GM23338 (cell line): ENCODE measurements around the gene SGO1. TPM values are rescaled to one million over a fixed set of nuclear protein-coding genes. Genes with fewer than 3 reads are reported as not detected.

Experiments
- ATAC-seq: fragments of 200-7000 bp; cut with Tn5 transposase; 3 replicates; pipeline ENCODE4 v1.9.1; 2020
- DNase-seq: peaks from one replicate; pipeline ENCODE4 v3.0.0-alpha.2; 2015; ENCODE audit warnings: low spot score
- H2AFZ ChIP-seq: fragments of 200-600 bp; sonication (generic); 2 replicates; pipeline ENCODE4 v1.8.0; 2016; ENCODE audit warnings: antibody characterized with exemption, mild to moderate bottlenecking, moderate library complexity
- H3F3A ChIP-seq: fragments of 200-600 bp; sonication (generic); replicated peaks from 2 replicates; pipeline ENCODE4 v1.8.0; 2017; ENCODE audit warnings: antibody characterized with exemption, mixed run types, low read depth
- H3K27ac ChIP-seq: fragments of 200-600 bp; sonication (generic); 2 replicates; pipeline ENCODE4 v1.6.1; 2016; ENCODE audit warnings: low read depth
- H3K27me3 ChIP-seq: fragments of 200-600 bp; sonication (generic); 2 replicates; pipeline ENCODE4 v1.8.0; 2016; ENCODE audit warnings: mild to moderate bottlenecking, mixed run types, moderate library complexity; ENCODE audit not compliant: insufficient read depth
- H3K36me3 ChIP-seq: fragments of 200-600 bp; sonication (generic); 2 replicates; pipeline ENCODE4 v1.8.0; 2016; ENCODE audit warnings: mild to moderate bottlenecking; ENCODE audit not compliant: insufficient read depth
- H3K4me1 ChIP-seq: fragments of 200-600 bp; sonication (generic); 2 replicates; pipeline ENCODE4 v1.8.0; 2016; ENCODE audit warnings: mild to moderate bottlenecking, moderate library complexity; ENCODE audit not compliant: insufficient read depth
- H3K4me2 ChIP-seq: fragments of 200-600 bp; sonication (generic); 2 replicates; pipeline ENCODE4 v1.7.1; 2017; ENCODE audit warnings: mixed run types
- H3K4me3 ChIP-seq: fragments of 200-600 bp; sonication (generic); 2 replicates; pipeline ENCODE4 v1.6.1; 2016; ENCODE audit warnings: mixed run types
- H3K79me2 ChIP-seq: fragments of 200-600 bp; sonication (generic); replicated peaks from 2 replicates; pipeline ENCODE4 v1.8.0; 2017; ENCODE audit warnings: mild to moderate bottlenecking; ENCODE audit not compliant: insufficient read depth
- H3K9me2 ChIP-seq: fragments of 200-600 bp; sonication (generic); 2 replicates; pipeline ENCODE4 v1.8.0; 2017; ENCODE audit not compliant: insufficient read depth
- H4K20me1 ChIP-seq: fragments of 200-600 bp; sonication (generic); replicated peaks from 2 replicates; pipeline ENCODE4 v1.8.0; 2017; ENCODE audit warnings: mild to moderate bottlenecking; ENCODE audit not compliant: insufficient read depth
- H3K27ac Mint-ChIP-seq: 2 replicates; pipeline ENCODE4 v1.8.0; 2020; ENCODE audit warnings: inconsistent platforms, mild to moderate bottlenecking, moderate library complexity, mixed read lengths
- H3K27me3 Mint-ChIP-seq: 3 replicates; pipeline ENCODE4 v1.8.0; 2022; ENCODE audit warnings: low read depth, mild to moderate bottlenecking, moderate library complexity, mixed read lengths, inconsistent platforms; ENCODE audit not compliant: insufficient read depth, poor library complexity
- H3K36me3 Mint-ChIP-seq: 3 replicates; pipeline ENCODE4 v1.8.0; 2021; ENCODE audit warnings: low read depth, mild to moderate bottlenecking, inconsistent platforms, moderate library complexity, mixed read lengths
- H3K4me1 Mint-ChIP-seq: 3 replicates; pipeline ENCODE4 v1.8.0; 2020; ENCODE audit warnings: mild to moderate bottlenecking, inconsistent platforms, mixed read lengths
- H3K4me3 Mint-ChIP-seq: 3 replicates; pipeline ENCODE4 v1.8.0; 2021; ENCODE audit warnings: moderate library complexity, mild to moderate bottlenecking, inconsistent platforms, mixed read lengths
- H3K9me3 Mint-ChIP-seq: 3 replicates; pipeline ENCODE4 v1.8.0; 2020; ENCODE audit warnings: moderate library complexity, mild to moderate bottlenecking, inconsistent platforms, mixed read lengths
- ETS1 ChIP-seq: IDR thresholded peaks from 2 replicates; pipeline ENCODE4 v1.6.1; 2016; ENCODE audit warnings: antibody characterized with exemption
- EZH2 ChIP-seq: fragments of 200-600 bp; sonication (generic); IDR thresholded peaks from one replicate; pipeline ENCODE4 v1.8.0; 2017; ENCODE audit warnings: antibody characterized with exemption, mild to moderate bottlenecking, low read depth; ENCODE audit not compliant: unreplicated experiment
- EZH2phosphoT487 ChIP-seq: fragments of 200-600 bp; sonication (generic); IDR thresholded peaks from one replicate; pipeline ENCODE4 v1.8.1; 2018; ENCODE audit warnings: antibody characterized with exemption; ENCODE audit not compliant: unreplicated experiment
- JUNB ChIP-seq: IDR thresholded peaks from one replicate; pipeline ENCODE4 v1.6.1; 2016; ENCODE audit warnings: antibody characterized with exemption; ENCODE audit not compliant: unreplicated experiment
- NANOG ChIP-seq: IDR thresholded peaks from 2 replicates; pipeline ENCODE4 v1.6.1; 2016; ENCODE audit warnings: antibody characterized with exemption, borderline replicate concordance
- ZNF114 ChIP-seq: fragments of 250-450 bp; sonication (Bioruptor Pico); IDR thresholded peaks from 2 replicates; pipeline ENCODE4 v1.5.0; 2020; ENCODE audit warnings: mild to moderate bottlenecking, moderate library complexity
- ZNF462 ChIP-seq: fragments of 250-450 bp; sonication (Bioruptor Pico); IDR thresholded peaks from 2 replicates; pipeline ENCODE4 v1.5.0; 2020; ENCODE audit warnings: mild to moderate bottlenecking, moderate library complexity
- polyA plus RNA-seq: library from polyadenylated mRNA; unstranded; fragments of >200 nt; fragmentation: Nextera tagmentation; extraction: Ambion mirVana; gene quantifications from 2 replicates; pipeline ENCODE4 v1.2.1, GENCODE V29; 2016
- total RNA-seq: library from RNA; depleted of rRNA; stranded (reverse); fragments of >200 nt; shearing (Covaris generic); gene quantifications from 2 replicates; pipeline ENCODE4 v1.2.3, GENCODE V29; 2014

The SGO1 gene
- total and polyA plus RNA-seq, 2 experiments from 2014 or later: 33.0 to 128 TPM

GRCh38 chr3:20161714-20162113 lies 24.3 kb downstream of the SGO1 start (continued):
- TF ChIP-seq ZNF462 (no peak), NANOG (no peak)

- Histone ChIP-seq H3K9me2 (no peaks in the 10 kb centered on the region), H3K27me3 (no peaks in the 10 kb centered on the region), H3K4me1 (no peaks in the 10 kb centered on the region), H3K79me2 (no peaks in the 10 kb centered on the region), H3K36me3 (peaks cover 17% of the 10 kb centered on the region), H4K20me1 (no peaks in the 10 kb centered on the region), H2AFZ (no peak overlapping the region), H3K4me2 (no peak overlapping the region), H3K4me3 (no peak overlapping the region), H3F3A (no peaks in the 10 kb centered on the region), H3K27ac (no peak overlapping the region)
- Mint-ChIP-seq H3K9me3 (no peaks in the 10 kb centered on the region), H3K27me3 (no peaks in the 10 kb centered on the region), H3K4me3 (no peak overlapping the region), H3K4me1 (peaks cover 4% of the 10 kb centered on the region; the same call in 2 of the 3 replicates), H3K36me3 (peaks cover 32% of the 10 kb centered on the region), H3K27ac (no peak overlapping the region)
- DNase-seq: no peak
- no peak for ATAC-seq
- TF ChIP-seq JUNB (no peak), EZH2phosphoT487 (no peak), ZNF462 (no peak), EZH2 (no peak), ETS1 (no peak), ZNF114 (no peak), NANOG (no peak)
Observed at GRCh38 chr3:20160230-20160629, 25.8 kb downstream of the SGO1 start.
